ENCODE results near the gene GPRC5C.

Gene GPRC5C

DNA sequence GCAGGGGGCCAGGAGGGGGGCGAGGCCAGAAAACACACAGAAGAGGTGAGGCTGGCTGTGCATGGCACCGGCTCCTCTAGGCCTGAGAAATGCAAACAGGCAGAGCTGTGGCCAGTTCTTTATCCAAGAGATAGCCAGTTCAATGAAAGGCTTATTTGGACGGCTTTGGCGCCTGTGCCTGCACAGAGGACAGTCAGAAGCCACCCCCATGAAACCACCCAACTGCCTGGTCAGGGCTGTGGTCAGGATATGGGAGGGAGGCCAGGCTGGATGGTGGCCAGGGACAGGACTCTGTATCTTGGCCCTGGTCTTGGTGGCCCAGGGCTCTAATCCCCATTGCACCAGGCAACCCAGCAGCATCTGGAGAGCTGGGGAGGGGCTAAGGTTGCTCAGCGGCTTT, 24.5 kb upstream of the GPRC5C start:
- no peak for FAIRE-seq

DNA sequence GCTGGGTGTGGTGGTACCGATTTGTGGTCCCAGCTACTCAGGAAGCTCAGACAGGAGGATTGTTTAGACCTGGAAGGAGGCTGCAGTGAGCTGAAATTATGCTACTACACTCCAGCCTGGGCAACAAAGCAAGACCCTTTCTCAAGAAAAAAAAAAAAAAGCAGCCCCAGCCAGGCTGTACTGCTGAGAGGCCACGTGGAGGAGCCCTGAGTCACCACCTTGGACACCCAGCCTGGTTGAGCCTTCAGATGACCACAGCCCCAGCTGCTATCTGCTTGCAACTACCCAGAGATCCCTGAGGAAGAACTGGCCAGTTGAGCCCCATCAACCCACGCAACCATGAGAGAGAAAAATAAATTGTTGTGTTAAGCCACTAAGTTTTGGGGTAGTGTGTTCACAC, 23.6 kb upstream of the GPRC5C start:
- no peak for FAIRE-seq

DNA sequence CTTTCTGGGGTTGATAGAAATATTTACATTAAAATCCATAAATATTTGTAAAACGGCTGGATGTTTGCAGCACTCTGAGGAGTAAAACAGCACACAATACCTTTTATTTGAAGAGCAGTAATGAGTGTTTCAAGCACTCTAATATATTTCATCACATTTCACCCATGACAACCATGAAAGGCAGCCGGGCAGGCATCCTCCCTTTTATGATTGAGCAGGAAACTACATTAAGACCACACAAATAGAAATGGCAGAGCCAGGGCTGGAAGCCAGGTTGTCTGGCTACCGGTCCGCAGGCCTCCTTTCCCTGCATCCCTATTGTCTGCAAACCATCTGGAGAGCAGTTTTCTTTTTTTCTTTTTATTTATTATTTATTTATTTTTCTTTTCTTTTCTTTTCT, 23.1 kb upstream of the GPRC5C start:
- FAIRE-seq, result no peak

DNA sequence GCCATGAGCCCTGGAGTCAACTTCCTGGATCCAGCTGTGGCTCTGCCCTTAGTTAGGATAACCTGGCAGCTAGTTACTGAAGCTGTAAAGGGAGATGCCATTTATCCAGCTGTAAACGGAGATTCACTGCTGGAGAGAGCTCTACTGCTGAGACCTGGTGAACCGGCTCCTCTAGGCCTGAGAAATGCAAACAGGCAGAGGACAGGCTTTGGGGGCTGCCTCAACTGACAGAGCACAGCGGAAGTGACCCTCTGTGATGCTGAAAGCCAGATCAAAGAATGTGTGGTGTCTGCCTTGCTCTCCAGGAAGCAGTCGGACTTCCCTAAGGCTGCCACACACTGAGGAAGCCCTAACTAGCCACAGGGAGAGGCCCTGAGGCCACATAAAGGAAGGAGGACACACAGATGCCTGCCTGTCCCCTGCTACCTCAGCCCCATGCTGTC, 21.9 kb upstream of the GPRC5C start:
- no peak for FAIRE-seq

DNA sequence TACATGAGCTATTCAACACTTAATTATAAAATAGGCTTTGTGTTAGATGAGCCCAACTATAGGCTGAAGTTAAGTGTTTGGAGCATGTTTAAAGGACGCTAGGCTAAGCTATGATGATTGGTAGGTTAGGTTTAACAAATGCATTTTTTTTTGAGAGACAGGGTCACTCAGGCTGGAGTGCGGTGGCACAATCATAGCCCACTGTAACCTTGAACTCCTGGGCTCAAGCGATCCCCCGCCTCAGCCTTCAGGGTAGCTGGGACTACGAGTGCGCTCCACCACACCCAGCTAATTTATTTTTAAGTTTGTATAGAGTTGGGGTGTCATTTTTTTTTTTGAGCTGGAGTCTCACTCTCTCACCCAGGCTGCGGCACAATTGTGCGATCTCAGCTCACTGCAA, 19.3 kb upstream of the GPRC5C start:
- no peak for FAIRE-seq

DNA sequence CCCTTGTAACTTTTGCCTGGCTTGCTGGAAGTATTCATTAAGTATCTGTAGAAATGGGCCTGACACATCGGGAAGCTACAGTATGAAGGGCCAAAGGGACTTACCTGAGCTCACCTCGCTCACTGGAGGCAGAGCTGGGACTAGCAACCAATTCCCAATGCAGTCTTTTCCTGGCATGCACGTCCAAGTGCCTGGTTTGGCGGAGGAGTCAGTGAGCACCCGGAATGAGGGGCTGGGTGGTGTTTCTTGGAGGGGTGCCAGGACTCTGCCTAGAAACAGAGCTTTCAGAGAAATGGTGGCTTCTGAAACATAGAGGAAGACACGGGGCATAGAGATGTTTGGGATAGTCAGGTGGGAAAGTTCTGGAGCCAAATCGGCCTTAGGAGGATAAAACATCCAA, 18.4 kb upstream of the GPRC5C start:
- FAIRE-seq, result no peak

DNA sequence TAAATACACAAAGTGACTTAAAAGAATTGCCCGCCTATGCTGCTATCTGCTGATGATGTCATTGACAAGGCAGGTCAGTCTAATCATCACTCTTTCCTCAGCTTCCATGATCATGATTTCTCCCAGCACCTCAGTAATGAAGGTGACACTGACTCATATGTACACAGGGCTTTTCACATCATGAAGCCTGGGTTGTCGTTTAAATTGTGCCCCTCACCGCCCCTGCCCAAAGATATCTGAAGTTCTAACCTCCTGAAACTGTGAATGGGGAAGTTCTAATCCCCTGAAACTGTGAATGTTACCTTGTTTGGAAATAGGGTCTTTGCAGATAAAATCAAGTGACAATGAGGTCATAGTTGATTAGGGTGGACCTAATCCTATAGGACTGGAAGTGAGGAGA, 17.4 kb upstream of the GPRC5C start:
- FAIRE-seq, result no peak

DNA sequence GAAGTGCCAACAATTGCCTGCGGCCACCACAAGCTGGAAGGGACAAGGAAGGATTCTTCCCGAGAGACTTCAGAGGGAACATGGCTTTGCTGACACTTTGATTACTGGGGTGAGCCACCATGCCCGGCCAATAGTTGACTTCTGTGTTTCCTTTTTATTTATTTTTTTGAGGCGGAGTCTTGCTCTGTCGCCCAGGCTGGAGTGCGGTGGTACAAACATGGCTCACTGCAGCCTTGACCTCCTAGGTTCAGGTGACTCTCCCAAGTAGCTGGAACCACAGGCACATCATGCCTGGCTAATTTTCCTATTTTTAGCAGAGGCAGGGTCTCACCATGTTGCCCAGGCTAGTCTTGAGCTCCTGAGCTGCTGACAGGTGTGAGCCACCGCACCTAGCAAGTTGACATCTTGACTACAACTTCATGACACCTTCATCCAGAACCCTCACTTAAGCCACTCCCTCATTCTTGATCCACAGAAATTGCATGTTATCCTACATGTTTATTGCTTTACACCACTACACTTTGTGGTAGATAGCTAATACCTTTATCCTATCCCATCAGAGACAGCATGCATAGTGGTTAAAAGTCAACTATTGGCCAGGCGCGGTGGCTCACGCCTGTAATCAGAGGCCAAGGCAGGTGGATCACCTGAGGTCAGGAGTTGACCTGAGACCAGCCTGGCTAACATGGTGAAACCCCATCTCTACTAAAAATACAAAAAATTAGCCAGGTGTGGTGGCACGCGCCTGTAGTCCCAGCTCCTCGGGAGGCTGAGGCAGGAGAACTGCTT, 16.1 kb upstream of the GPRC5C start:
- no peak for FAIRE-seq

DNA sequence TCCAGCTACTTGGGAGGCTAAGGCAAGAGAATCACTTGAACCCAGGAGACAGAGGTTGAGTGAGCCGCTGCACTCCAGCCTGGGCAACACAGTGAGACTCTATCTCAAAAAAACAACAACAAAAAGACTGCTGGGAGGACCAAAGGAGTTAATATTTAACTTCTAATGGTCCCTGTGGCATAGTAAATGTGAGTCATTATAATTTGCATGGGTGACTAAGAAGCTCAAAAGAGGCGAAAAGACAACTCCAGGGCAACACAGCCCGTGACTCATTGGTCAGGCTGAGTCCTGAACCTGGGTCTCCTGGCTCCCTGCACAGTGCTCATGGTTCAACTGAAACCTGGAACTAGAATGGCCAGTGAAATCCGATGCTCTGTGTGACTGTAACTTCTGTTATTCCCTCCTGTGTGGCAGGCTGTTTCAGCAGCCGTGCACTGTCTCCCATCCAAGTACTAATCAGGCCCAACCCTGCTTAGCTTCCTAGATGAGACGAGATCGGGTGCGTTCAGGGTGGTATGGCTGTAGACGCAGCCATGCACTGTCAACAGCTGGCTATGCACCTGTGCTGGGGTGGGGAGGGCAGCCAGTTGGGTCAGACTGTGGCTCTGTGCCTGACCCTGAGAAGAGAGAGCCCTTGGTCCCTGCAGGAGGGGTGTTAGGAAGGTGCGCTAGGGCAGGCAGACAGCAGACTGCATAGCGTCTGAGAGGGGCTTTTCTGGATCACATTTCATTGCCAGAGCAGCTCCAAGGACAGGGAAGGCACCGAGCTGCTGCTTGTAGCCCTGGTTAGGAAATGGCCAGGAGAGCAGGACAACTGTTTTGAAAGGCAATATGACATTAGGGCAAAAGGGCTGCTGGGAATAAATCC, 14.5 kb upstream of the GPRC5C start:
- no peak for FAIRE-seq

DNA sequence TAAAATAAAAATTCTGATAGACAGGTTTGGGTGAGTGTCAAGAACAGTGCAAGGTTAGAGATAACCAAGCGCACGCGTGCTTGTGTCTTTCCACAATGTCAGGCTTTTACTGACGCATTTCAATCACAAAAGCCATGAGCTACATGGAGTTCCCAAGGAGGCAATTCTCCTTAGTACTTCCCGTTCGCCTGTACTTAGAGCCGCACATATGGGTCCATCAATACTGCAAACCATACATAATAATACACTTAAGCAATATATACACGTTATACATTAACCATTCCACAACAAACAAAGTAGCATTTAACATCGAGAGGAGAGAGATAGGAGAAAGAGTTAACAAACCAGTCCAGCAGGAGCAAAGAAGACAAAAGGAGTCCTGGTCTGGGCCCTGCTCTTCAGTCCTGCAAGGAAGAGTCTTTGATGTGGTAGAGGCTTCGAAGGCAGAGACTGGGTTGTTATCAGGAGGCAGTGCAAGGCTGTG, 11.9 kb upstream of the GPRC5C start:
- no peak for FAIRE-seq

DNA sequence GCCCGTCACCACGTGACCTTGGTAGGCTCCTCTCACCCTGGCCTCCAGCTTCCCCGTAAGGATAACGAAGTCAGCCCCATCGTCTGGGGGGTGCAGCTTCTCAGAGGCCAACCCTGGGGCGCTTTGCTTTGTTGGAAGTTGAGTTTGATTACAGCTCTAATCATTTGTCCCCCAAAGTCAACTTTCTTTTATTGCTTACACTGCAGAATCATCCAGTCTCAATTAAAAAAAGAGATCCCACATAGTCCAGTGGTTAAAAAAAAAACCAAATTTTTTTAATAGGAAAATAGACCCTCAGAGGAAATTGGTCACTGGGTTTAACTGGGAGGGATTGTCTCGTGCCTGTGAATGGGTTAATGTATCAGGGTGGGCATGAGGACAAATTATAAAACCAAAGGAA, 7.8 kb upstream of the GPRC5C start:
- FAIRE-seq, result no peak

DNA sequence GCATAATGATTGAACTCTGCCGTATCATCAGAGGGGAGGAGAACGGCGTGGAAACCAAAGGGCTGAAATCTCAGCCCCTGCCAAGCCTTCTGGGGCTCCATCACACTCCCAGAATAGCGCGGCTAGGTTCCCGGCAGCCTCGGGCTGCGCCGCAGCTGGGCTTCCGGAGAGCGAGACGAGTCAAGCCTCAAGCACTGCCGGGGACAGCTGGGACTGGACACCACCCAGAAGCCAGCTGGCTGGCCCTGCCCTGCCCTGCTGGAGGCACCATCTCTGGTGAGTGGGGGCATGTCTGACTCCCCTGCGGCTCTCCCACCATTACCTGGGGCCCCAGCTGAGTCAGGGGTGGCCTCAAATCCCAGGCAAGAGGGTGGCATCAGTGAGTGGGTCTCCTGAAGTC, 7.2 kb upstream of the GPRC5C start:
- FAIRE-seq, result no peak

DNA sequence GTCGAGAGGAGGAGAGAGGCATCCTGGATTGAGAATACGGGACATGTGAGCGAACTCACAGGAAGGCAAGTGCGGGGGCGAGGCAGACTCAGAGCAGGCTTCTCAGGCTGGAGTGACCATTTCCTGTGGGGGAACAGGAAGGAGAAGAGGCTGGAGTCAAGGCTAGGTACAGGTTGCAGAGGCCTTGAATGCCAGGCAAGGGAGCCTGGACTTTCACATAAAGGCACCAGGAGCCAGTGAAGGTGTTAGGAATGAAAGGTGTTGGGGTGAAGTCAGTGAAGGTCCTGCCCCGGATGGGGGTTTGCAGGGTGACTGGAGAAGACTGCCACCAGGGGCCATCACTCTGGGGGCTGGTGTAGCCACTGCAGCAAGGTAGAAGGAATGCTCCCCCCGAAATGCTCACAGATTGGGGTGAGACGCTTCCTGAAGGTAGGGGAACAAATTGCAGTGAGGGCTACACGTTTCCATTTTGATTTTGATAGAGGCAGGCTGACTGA, 5.3 kb upstream of the GPRC5C start:
- FAIRE-seq, result no peak

DNA sequence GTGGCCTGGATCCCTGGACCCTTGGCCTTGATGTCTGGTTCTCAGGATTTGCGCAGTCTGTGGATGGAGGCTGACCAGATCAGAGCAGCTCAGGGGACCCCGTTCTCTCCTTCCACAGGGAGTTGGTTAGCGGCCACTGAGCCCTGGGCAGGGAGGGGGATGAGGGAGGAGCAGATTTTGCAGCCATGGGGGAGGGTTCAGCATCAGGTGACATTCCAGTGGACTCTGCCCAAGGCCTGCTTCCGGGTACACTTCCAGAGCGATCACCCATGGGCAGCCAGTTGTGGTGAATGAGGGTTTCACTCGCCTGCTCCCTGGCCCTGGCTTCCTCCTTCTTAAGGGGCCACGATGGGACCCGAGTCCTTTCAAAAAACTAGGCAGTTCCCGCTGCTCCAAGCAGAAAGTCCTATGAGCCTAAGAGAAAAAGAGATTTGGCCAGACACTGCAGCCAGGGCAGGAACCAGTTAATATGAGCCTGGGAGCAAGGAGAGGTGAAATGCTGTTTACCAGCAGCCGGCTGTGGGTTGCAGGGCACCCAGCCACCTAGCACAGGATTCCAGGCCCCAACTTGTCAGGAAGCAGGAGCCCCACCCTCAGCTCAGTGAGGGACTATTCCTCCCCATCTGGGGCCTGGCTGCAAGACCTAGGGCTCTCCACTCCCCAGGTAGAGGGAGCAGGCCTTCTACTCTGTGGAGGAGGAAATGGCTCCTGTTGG, 4.7 kb upstream of the GPRC5C start:
- no peak for FAIRE-seq

DNA sequence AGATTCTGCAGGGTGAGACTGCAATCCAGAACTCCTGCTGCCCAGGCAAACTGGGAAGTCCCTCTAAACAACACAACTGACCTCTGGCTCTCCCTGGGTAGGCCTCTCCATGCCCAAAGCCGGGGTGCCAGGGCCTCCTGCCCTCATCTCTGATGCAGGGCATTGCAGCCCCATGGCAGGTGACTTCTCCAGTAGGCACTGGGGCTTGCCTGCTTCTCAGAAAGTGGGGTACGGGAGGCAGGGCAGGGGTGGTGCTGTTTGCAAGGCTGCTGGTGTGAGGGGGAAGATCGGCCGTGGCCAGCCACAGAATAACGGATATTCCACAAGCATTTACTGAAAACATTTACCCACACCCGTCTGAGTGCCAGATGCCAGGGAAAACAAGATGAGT, 4.1 kb upstream of the GPRC5C start:
- no peak for FAIRE-seq

DNA sequence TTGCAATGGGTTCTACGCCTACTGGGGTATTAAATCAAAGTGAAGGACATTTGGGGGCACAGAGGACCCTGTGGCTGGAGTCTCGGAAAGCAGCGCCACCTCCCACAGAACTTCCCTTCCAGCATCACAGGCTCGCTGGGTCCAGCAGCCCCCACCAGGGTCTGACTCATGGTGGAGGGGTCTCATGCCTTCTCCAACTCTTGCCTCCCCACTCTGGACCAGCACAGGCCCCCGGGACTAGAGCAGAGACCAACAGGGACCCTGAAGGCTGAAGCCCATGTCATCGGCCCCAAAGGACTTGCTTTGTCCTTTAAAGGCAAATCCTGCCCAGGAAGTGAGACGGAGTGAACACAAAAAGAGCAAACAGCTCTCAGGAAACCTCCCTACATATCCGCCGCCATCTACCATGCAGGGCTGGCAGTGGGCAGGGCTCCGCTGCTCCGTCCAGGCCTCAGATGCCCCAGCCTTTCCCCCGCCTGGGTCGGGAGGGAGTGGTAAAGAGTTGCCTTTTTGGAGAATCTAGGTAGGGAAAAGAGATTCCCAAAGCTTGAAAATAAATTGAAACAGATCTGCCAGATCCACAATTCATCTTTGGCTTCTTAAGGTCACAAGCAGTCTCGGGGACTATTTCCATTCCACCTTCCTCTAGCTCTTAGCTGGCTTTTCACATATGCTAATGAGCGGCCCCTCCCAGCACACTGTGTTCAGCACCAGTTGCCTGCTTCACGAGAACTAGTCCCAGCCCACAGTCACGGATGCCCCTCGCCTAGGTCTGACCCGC, 2.1 kb upstream of the GPRC5C start:
- FAIRE-seq, result no peak

DNA sequence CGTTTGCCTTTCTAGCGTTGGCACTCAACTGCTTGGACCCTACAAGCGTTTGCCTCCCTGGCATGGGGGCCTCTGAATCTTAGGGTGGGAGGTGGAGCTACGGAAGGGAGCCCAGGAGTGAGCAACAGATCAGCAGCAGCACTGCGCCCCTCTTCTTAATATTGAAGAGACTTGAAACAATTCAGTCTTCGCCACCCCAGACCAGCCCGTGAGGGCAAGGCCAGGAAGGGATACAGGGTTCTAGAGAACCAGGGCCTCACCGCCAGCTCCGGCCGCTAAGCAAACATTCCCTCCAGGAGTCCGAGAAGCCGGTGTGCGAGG, 1.5 kb upstream of the GPRC5C start:
- no peak for FAIRE-seq

DNA sequence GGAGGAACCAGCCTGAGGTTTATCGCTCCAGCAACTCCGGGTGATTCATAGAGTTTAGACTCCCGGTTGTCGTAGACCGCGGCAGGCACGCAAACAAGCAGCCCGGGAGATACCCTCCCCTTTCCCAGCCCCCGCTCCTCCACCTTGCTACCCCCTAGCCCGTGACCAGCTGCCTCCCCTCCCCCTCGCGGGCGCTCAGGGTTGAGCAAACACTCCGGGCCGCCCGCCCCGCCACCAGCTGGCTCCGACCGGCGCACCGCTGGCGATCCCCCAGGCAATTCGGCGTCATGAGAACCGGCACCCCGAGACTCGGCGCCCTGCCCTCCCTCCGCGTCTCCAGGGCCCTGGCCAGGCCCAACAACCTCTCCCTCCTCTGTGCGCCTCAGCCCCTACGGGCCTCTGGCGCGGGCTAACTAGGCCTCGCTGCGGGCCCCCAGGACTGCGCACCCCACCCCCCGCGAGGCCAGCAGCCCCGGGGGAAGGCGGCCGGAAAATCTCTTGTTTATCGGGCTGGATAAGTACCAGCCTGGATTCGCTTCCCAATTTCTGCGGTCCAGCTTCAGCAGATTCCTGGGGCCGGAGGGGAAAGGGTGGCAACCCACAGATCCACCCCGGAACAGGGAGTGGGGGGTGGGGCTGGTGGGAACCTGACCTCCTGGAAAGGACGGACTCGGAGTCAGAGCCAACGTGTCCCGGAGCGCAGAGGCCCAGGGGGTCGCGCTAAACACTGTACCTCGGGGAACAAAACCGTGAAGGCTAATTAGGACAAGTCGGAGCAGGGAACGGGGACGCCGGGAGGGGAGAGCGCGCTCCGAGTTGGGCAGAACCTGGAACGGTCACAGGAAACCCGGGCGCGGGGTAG, 951 bp upstream of the GPRC5C start:
- FAIRE-seq, result no peak

DNA sequence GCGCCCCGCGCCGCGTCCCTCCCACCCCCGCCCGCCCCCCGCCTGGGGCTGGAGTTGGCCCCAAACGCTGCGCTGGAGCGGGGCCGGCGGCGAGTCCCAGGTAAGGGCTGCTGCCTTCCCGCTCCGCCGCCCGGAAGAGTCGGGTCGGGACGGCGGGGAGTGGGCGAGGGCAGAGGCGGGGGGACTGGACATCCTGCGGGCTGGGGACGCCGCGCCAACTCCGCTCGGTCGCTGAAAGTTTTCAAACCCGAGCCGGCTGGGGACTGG, 469 bp downstream of the GPRC5C start:
- FAIRE-seq, result no peak

DNA sequence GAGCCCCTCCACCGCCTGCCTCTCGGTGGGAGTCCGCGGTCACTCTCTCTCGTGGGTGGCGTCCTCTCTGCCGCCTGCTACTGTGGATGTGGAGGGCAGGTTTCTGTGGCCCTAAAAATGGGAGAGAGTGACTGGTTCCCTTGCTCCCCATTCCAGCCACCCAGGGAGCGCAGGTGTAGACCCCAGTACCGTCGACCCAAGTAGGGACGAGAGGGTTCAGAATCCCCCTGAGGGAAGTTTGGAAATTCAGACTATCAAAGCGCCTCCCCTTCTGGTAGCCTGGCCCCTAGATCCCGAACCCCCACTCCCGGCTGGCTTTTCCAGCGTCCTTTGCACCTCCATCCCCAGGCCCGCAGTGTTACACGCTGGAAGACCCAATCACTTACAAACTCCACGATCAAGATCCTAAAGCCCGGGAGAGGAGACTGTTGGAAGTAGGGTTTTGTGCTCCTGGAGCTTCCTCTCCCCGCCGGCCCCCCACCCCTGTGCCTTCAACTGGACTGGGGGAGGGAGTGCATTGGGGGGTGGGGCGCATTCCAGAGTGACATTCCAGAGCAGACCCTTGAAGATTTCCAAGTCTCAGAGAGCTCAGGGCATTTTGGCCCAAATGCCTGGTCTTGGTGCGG, 991 bp downstream of the GPRC5C start:
- FAIRE-seq, result no peak

DNA sequence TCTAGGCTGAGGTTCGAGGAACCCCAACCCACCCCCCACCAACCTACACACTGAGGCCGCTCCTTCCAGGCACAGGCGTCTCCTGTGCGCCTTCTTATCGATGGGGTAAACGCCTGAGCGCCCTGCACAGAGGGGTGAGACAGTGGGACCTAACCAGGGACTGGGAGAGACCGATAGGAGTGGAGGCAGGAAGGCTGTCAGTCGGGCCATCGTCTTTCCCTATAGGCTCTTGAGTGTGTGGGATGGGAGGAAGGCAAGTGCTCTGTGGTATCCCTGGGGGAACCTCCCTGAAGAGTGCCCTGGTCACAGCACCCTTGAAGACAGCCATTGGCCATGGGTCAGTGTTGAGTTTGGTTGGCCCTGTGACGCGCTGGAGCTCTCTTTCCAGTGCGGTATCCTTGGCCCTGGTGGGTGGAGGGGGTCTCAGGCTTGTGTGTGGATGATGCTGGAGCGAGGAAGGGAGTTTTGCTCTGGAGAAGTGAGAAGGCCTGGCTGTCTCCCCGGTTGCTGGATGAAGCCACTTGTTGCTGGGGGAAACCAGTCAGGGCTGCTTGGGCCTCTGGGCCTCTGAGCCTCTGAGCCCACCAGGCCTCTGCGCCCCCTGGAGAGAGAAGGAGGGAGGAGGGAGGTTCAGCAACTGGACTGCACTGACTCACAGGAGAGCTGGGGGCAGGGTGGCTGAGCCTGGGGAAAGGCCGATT, 1.7 kb downstream of the GPRC5C start:
- no peak for FAIRE-seq

All from endometrium (tissue), 2 donors.